Measurements from ENCODE around the gene TPM2. TPM values are rescaled to one million over a fixed set of nuclear protein-coding genes. Genes with fewer than 3 reads are reported as not detected.
"Not testable (repeated sequence)": the region's sequence is repeated elsewhere in the genome, so short reads cannot be mapped to it uniquely, and the experiment has no call there.

TPM2 gene
- total and polyA plus RNA-seq, 8 donors: 145 to 261 (median 192) TPM

GRCh38 chr9:35646153-35646532, 43.6 kb downstream of the TPM2 start:
- Histone ChIP-seq H3K36me3 (no peaks in the 10 kb centered on the region), H3K27ac (peak overlapping the region; percentile 89 to 91), H3K27me3 (no peaks in the 10 kb centered on the region), H3K9me3 (no peaks in the 10 kb centered on the region), H3K4me1 (peaks cover 4 to 70% of the 10 kb centered on the region in 2 donors), H3K4me3 (peak overlapping the region; percentile 48 to 56)
- intact Hi-C loops (cut with DNase I): no loop called here
- DNase-seq (peak in 2 of 4 donors; percentile 72 to 73), ATAC-seq (peak; percentile 62)
- no peak for TF ChIP-seq CTCF (IDR thresholded peaks at IDR 0.05)

GRCh38 chr9:35645736-35646135, 44.0 kb downstream of the TPM2 start:
- H3K36me3 ChIP-seq; H3K9me3 ChIP-seq; ATAC-seq; H3K27me3 ChIP-seq; intact Hi-C loops (cut with DNase I); DNase-seq: not testable (repeated sequence)
- Histone ChIP-seq H3K27ac (peak overlapping the region; percentile 89 to 91), H3K4me1 (peaks cover 4 to 70% of the 10 kb centered on the region in 2 donors), H3K4me3 (peak overlapping the region; percentile 48 to 56)

- Histone ChIP-seq H3K4me1 (peaks cover 0 to 53% of the 10 kb centered on the region in 2 donors), H3K27ac (no peak overlapping the region), H3K4me3 (no peak overlapping the region), H3K36me3 (no peaks in the 10 kb centered on the region), H3K9me3 (no peaks in the 10 kb centered on the region), H3K27me3 (no peaks in the 10 kb centered on the region)
- no peak for ATAC-seq
- no peak for DNase-seq
- TF ChIP-seq CTCF (IDR thresholded peaks at IDR 0.05): no peak
- intact Hi-C loops (cut with DNase I): no loop called here
Measured at GRCh38 chr9:35643046-35643445, 46.7 kb downstream of the TPM2 start.

- H3K27me3 ChIP-seq; H3K9me3 ChIP-seq; ATAC-seq; H3K4me3 ChIP-seq; H3K27ac ChIP-seq; DNase-seq; intact Hi-C loops (cut with DNase I); H3K36me3 ChIP-seq: not testable (repeated sequence)
- peaks cover 0 to 50% of the 10 kb centered on the region in 2 donors for H3K4me1 ChIP-seq
Measured at GRCh38 chr9:35641478-35641877, 48.2 kb downstream of the TPM2 start.

- DNase-seq; H3K27me3 ChIP-seq; ATAC-seq; H3K36me3 ChIP-seq; H3K27ac ChIP-seq; intact Hi-C loops (cut with DNase I); H3K4me3 ChIP-seq; H3K9me3 ChIP-seq: not testable (repeated sequence)
- H3K4me1 ChIP-seq: peaks cover 0 to 45% of the 10 kb centered on the region in 2 donors
Measured at GRCh38 chr9:35640431-35640830, 49.3 kb downstream of the TPM2 start.

- DNase-seq (no peak), ATAC-seq (no peak)
- no peaks in the 10 kb centered on the region for H3K36me3 ChIP-seq
- no peaks in the 10 kb centered on the region for H3K9me3 ChIP-seq
- peaks cover 0 to 45% of the 10 kb centered on the region in 2 donors for H3K4me1 ChIP-seq
- intact Hi-C loops (cut with DNase I): no loop called here
- no peaks in the 10 kb centered on the region for H3K27me3 ChIP-seq
- no peak overlapping the region for H3K4me3 ChIP-seq
- H3K27ac ChIP-seq: no peak overlapping the region
- no peak for TF ChIP-seq CTCF (IDR thresholded peaks at IDR 0.05)
Measured at GRCh38 chr9:35639631-35640030, 50.1 kb downstream of the TPM2 start.

GRCh38 chr9:35639225-35639624, 50.5 kb downstream of the TPM2 start:
- ATAC-seq; H3K4me3 ChIP-seq; DNase-seq; H3K9me3 ChIP-seq; H3K27me3 ChIP-seq; H3K27ac ChIP-seq; H3K36me3 ChIP-seq; intact Hi-C loops (cut with DNase I): not testable (repeated sequence)
- peaks cover 0 to 44% of the 10 kb centered on the region in 2 donors for H3K4me1 ChIP-seq

- intact Hi-C loops (cut with DNase I); DNase-seq: not testable (repeated sequence)
Measured at GRCh38 chr9:35638751-35639150, 51.0 kb downstream of the TPM2 start.

GRCh38 chr9:35637427-35637955, 52.2 kb downstream of the TPM2 start:
- H3K27ac ChIP-seq; H3K36me3 ChIP-seq; DNase-seq; ATAC-seq; H3K27me3 ChIP-seq; H3K4me3 ChIP-seq; intact Hi-C loops (cut with DNase I); H3K9me3 ChIP-seq: not testable (repeated sequence)
- H3K4me1 ChIP-seq: peaks cover 0 to 38% of the 10 kb centered on the region in 2 donors

More at GRCh38 chr9:35638751-35639150, 51.0 kb downstream of the TPM2 start:
- H3K27ac ChIP-seq, H3K4me3 ChIP-seq, H3K9me3 ChIP-seq, ATAC-seq, H3K36me3 ChIP-seq, H3K27me3 ChIP-seq: not testable (repeated sequence)
- peaks cover 0 to 40% of the 10 kb centered on the region in 2 donors for H3K4me1 ChIP-seq

- not testable (repeated sequence) for ATAC-seq
Measured at GRCh38 chr9:35636877-35637246, 52.9 kb downstream of the TPM2 start.

More at GRCh38 chr9:35636877-35637246, 52.9 kb downstream of the TPM2 start:
- H3K36me3 ChIP-seq; H3K27me3 ChIP-seq; H3K9me3 ChIP-seq; DNase-seq; H3K4me3 ChIP-seq; intact Hi-C loops (cut with DNase I): not testable (repeated sequence)
- peak overlapping the region in 1 of 2 donors; percentile 51 for H3K27ac ChIP-seq
- peaks cover 0 to 36% of the 10 kb centered on the region in 2 donors for H3K4me1 ChIP-seq

Data from left lung (tissue), 10 donors.